Measurements from ENCODE around the gene DPAGT1.

DNA sequence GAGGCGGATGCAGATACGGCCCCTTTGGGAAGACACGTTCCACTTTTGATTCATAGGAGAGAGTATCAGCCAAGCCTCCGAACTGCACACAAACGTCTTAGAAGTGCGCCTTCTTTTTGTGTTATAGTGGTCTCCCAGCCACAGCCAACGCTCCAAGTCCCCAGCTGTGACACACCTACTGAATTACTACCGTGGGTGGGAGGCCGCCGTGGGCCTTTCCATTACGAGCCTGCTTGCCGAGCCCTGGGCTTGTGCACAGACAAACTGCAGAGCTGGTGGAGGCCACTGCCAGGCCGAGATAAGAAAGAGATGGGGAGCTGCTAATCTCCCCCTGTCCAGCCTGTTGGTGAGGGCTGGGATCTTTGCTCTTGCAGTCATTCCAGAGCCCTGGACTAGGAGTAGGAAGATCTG lies 16.2 kb downstream of the DPAGT1 start:
- TF ChIP-seq POLR2A (IDR thresholded peaks at IDR 0.05) = no peak
- no peak for TF ChIP-seq CTCF (IDR thresholded peaks at IDR 0.05)
